Heart right ventricle (tissue), 16 donors: ENCODE data around the gene RELB. TPM values are rescaled to one million over a fixed set of nuclear protein-coding genes. Genes with fewer than 3 reads are reported as not detected.

Experiments used
- ATAC-seq, 8 donors: fragments of 200-7000 bp; cut with Tn5 transposase; one replicate each; pipeline ENCODE4 v1.9.1; 2020; ENCODE audit warnings: mild to moderate bottlenecking in 8 of 8, moderate library complexity in 8 of 8, moderate number of reproducible peaks in 1 of 8
- DNase-seq, 2 donors: peaks; one replicate each; pipeline ENCODE4 v3.0.0-alpha.2; 2020
- H3K27ac ChIP-seq, 10 donors: fragments of 200-600 bp; sonication (generic) in 2 of 10; one replicate each; pipeline versions ENCODE4 v1.5.0 to v1.8.0; 2020 to 2022; ENCODE audit warnings: mild to moderate bottlenecking in 3 of 10
- H3K27me3 ChIP-seq, 7 donors: fragments of 200-600 bp; one replicate each; pipeline ENCODE4 v1.8.0; 2021 to 2022; ENCODE audit warnings: mild to moderate bottlenecking in 2 of 7
- H3K36me3 ChIP-seq, 9 donors: fragments of 200-600 bp; sonication (generic) in 1 of 9; one replicate each; pipeline versions ENCODE4 v1.5.0 to v1.8.0; 2020 to 2022; ENCODE audit warnings: mild to moderate bottlenecking in 2 of 9
- H3K4me1 ChIP-seq, 9 donors: fragments of 200-600 bp; sonication (generic) in 1 of 9; one replicate each; pipeline versions ENCODE4 v1.5.0 to v1.8.0; 2020 to 2022; ENCODE audit warnings: mild to moderate bottlenecking in 4 of 9
- H3K4me3 ChIP-seq, 10 donors: fragments of 200-600 bp; sonication (generic) in 2 of 10; one replicate each; pipeline versions ENCODE4 v1.5.0 to v1.8.0; 2020 to 2022; ENCODE audit warnings: mild to moderate bottlenecking in 7 of 10, moderate library complexity in 2 of 10
- H3K9me3 ChIP-seq, 11 donors: fragments of 200-600 bp in 10 of 11; sonication (generic) in 2 of 11; one replicate each; pipeline versions ENCODE4 v1.5.0 to v1.8.0; 2013 to 2022; ENCODE audit warnings: mild to moderate bottlenecking in 2 of 11, control low read depth in 1 of 11, moderate library complexity in 1 of 11
- CTCF ChIP-seq, 9 donors: fragments of 200-600 bp; sonication (generic) in 2 of 9; IDR thresholded peaks; one replicate each; pipeline versions ENCODE4 v1.5.0 to v1.8.0; 2021 to 2022; ENCODE audit warnings: antibody characterized with exemption in 9 of 9, mild to moderate bottlenecking in 5 of 9, moderate library complexity in 1 of 9
- WGBS, 2 donors: extraction: QIAGEN DNeasy Blood & Tissue Kit; methylation state at CpG; one replicate each; pipeline ENCODE4 v1.1.7; 2013; ENCODE audit warnings: inconsistent platforms in 1 of 2; 5-methylcytosine and 5-hydroxymethylcytosine counted together
- intact Hi-C, 10 donors: fragments of 100-400 bp; cut with DNase I; formaldehyde crosslinking; loops; one replicate each; pipeline versions ENCODE4 v1.11.1 to v1.14.2; 2022
- polyA plus RNA-seq, 2 donors: library from polyadenylated mRNA; stranded (reverse); fragments of 200-250 nt; gene quantifications; one replicate each; pipeline ENCODE4 v1.2.3, GENCODE V29; 2013
- total RNA-seq, 10 donors: library from RNA; stranded (reverse); fragmentation: NEBNext Ultra II Directional in 3 of 10; extraction: Animal tissue kit (Norgen Biotek cat#: 25700) in 3 of 10; gene quantifications; one replicate each; pipeline versions ENCODE4 v1.2.1 to v1.2.4, GENCODE V29; 2021 to 2023
- donor health status: Arrhythmogenic right ventricular cardiomyopathy.
- donor health status: ischemic (EF 13 %, LVEDD 7.1; RV severe dilation, severe dysfunction).
- donor health status: healthy with polysubstance abuse.
- donor health status: DM: no; HTN: yes; CAD: no.
- donor health status: DM: no; HTN: no; CAD: no.
- donor health status: ischemic (EF 25% LVEDD 6.9; RV normal size, moderate dysfunction).
- donor health status: ischemic (EF 25% LVEDD 5.7; RV mildly dilated, moderate dysfunction).
- donor health status: healthy.
- donor health status: DM: yes; HTN: yes; CAD: no.
- donor health status: Ischemic cardiomyopathy.
- donor health status: ischemic (EF 35%, LVEDD 5.7; RV mildly dilated, moderate dysfunction).
- donor health status: nonischemic (EF 11% LVEDD 7.7; RV severe dilation, severe dysfunction).
- donor health status: DM: yes; HTN: yes; CAD: no.
- donor health status: PGD.
- donor health status: ischemic (EF 29% LVEDD 5.4; RV normal size, mild dysfunction).
- donor health status: nonischemic (EF 23%, LVEDD 6.1; RV moderate dilation, normal function).

RELB gene
- total and polyA plus RNA-seq, 12 donors, result 1.3 to 19.3 (median 5.5) TPM

DNA sequence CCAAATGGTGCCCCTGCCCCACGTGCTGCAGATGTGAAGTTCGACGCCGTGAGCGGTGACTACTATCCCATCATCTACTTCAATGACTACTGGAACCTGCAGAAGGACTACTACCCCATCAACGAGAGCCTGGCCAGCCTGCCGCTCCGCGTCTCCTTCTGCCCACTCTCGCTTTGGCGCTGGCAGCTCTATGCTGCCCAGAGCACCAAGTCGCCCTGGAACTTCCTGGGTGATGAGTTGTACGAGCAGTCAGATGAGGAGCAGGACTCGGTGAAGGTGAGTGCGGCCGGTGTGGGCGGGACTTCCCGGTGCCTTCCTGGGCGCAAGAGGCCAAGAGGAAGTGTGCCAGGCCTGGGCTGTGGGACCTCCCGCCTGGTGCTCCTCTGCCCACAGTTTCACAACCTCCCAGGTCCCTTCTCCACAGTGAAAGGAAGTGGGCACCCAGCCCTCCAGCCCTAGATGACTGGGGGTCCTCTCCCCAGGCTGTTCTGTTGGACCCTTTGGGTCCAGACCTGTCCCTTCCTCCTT lies 14.1 kb upstream of the RELB start:
- TF ChIP-seq CTCF (IDR thresholded peaks at IDR 0.05), result no peak
- no peak overlapping the region for H3K27ac ChIP-seq
- H3K9me3 ChIP-seq, result no peaks in the 10 kb centered on the region
- no peak for ATAC-seq
- 86 to 93% methylated on average over 20 of the region's 20 CpGs for WGBS, 2 donors
- intact Hi-C loops, result loop anchor here in 2 of 10 donors (5.0 kb wide), 2 partner anchors 70 to 920 kb away; no protein-coding TSS in a partner anchor
- peaks cover 0 to 99% (median 28%) of the 10 kb centered on the region in 9 donors for H3K36me3 ChIP-seq
- no peak overlapping the region for H3K4me3 ChIP-seq
- H3K27me3 ChIP-seq, result no peaks in the 10 kb centered on the region
- no peak for DNase-seq
- no peaks in the 10 kb centered on the region for H3K4me1 ChIP-seq

DNA sequence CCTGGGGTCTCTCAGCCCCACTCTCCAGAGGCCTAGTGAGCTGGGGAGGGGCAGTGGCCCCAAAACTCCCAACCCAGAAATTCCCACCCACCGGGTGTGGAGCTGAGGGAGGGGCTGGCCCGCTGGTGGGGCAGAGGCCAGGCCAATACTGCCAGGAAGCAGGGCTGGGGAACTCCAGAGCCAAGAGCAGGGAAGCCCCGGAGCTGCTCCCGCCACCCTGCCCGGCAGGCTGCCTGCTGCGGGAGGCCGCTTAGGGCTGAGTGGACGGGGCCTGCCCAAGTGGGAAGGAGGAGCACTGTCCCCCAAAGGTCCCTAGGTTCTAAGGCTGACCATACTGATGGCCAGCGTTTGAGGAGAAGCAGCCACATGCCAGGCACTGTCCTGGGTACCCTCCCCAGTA lies 13.0 kb upstream of the RELB start:
- no peak for DNase-seq
- H3K36me3 ChIP-seq, result peaks cover 0 to 99% (median 31%) of the 10 kb centered on the region in 9 donors
- H3K4me1 ChIP-seq, result no peaks in the 10 kb centered on the region
- intact Hi-C loops, result loop anchor here in 2 of 10 donors (5.0 kb wide), 2 partner anchors 69 to 919 kb away; no protein-coding TSS in a partner anchor
- TF ChIP-seq CTCF (IDR thresholded peaks at IDR 0.05), result no peak
- peak in 1 of 8 donors; percentile 11 for ATAC-seq
- H3K4me3 ChIP-seq, result no peak overlapping the region
- H3K27me3 ChIP-seq, result no peaks in the 10 kb centered on the region
- no peak overlapping the region for H3K27ac ChIP-seq
- no peaks in the 10 kb centered on the region for H3K9me3 ChIP-seq
- 89 to 92% methylated on average over 9 of the region's 9 CpGs for WGBS, 2 donors

DNA sequence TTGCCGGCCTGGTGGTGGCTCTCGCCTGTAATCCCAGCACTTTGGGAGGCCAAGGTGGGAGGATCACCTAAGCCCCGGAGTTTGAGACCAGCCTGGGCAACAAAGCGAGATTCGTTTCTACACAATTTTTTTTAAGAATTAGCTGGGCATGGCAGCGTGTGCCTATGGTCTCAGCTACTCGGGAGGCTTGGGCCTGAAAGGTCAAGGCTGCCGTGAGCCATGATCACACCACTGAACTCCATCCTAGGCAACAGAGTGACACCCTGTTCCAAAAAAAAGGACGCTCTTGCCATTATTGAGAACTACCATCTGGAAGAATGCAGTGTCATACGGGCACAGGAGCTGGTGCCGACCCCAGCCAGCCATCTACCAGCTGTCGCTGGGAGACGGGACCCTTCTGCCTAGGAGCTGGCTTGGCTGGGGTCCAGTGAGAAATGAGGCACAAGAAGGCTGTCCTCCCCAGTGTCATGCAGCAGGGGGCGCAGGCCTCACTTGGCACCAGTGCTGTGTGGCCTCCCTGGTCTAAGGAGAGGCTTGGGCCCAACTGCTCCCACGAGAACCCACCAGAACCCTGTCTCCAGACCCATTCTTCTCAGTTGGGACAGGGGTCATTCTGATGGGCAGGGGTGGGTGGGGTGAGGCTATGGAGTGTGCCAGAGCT lies 12.2 kb upstream of the RELB start:
- peak in 7 of 9 donors; percentile 51 to 65 (median 54) for TF ChIP-seq CTCF (IDR thresholded peaks at IDR 0.05)
- H3K4me1 ChIP-seq, result no peaks in the 10 kb centered on the region
- H3K4me3 ChIP-seq, result no peak overlapping the region
- intact Hi-C loops, result loop anchor here in 2 of 10 donors (5.0 kb wide), 2 partner anchors 68 to 918 kb away; no protein-coding TSS in a partner anchor
- no peaks in the 10 kb centered on the region for H3K27me3 ChIP-seq
- peaks cover 0 to 98% (median 31%) of the 10 kb centered on the region in 9 donors for H3K36me3 ChIP-seq
- H3K27ac ChIP-seq, result no peak overlapping the region
- WGBS, 2 donors, result 77% methylated on average over 15 of the region's 15 CpGs
- no peaks in the 10 kb centered on the region for H3K9me3 ChIP-seq
- peak; percentile 60 to 65 for DNase-seq
- peak in 6 of 8 donors; percentile 25 to 51 (median 36) for ATAC-seq

DNA sequence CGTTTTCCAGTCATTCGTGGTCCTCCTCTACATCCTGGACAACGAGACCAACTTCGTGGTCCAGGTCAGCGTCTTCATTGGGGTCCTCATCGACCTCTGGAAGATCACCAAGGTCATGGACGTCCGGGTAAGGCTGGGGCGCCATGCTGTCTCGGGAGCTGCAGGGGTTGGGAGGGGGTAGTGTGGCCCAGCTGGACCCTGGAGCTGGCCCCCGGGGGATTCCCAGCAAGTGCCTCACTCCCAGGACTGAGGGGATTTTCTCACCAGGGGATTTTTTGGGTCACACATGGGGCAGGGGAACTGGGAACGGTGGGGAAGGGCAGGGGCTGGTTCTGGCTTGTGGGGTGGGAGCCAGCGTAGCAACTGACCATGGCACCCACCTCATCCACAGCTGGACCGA lies 10.8 kb upstream of the RELB start:
- peaks cover 0 to 89% (median 24%) of the 10 kb centered on the region in 9 donors for H3K36me3 ChIP-seq
- TF ChIP-seq CTCF (IDR thresholded peaks at IDR 0.05), result no peak

More for the DNA sequence above, 10.8 kb upstream of the RELB start:
- ATAC-seq (no peak), DNase-seq (no peak)
- no peak overlapping the region for H3K27ac ChIP-seq
- intact Hi-C loops, result no loop called here
- H3K27me3 ChIP-seq, result no peaks in the 10 kb centered on the region
- no peak overlapping the region for H3K4me3 ChIP-seq
- H3K4me1 ChIP-seq, result no peaks in the 10 kb centered on the region
- no peaks in the 10 kb centered on the region for H3K9me3 ChIP-seq
- WGBS, 2 donors, result 83 to 88% methylated on average over 14 of the region's 14 CpGs
